Prostate gland (tissue), 2 donors: ENCODE measurements around the gene KIF5A. TPM values are rescaled to one million over a fixed set of nuclear protein-coding genes. Genes with fewer than 3 reads are reported as not detected.

Experiments used
- DNase-seq: peaks from one replicate; pipeline ENCODE4 v3.0.0-alpha.2; 2019; ENCODE audit warnings: low spot score
- H3K27ac ChIP-seq, 2 donors: fragments of 200-600 bp; sonication (generic); 2 replicates each; pipeline ENCODE4 v1.5.1; 2017 to 2019
- H3K27me3 ChIP-seq: fragments of 200-600 bp; sonication (generic); replicated peaks from 2 replicates; pipeline ENCODE4 v1.5.1; 2019; ENCODE audit not compliant: insufficient read depth
- H3K36me3 ChIP-seq, 2 donors: fragments of 200-600 bp; sonication (generic); 1 replicate in 1 of 2; 2 replicates in 1 of 2; pipeline versions ENCODE4 v1.5.1 to v1.8.1; 2017 to 2019
- H3K4me1 ChIP-seq: fragments of 200-600 bp; sonication (generic); replicated peaks from 2 replicates; pipeline ENCODE4 v1.5.1; 2019
- H3K4me3 ChIP-seq, 2 donors: fragments of 200-600 bp; sonication (generic); 2 replicates each; pipeline ENCODE4 v1.5.1; 2017 to 2019
- H3K9me3 ChIP-seq: fragments of 200-600 bp; sonication (generic); 2 replicates; pipeline ENCODE4 v1.5.1; 2017
- POLR2A ChIP-seq: fragments of 450-650 bp; IDR thresholded peaks from one replicate; pipeline ENCODE4 v1.6.1; 2016; ENCODE audit warnings: antibody characterized with exemption, mild to moderate bottlenecking
- POLR2AphosphoS5 ChIP-seq: sonication (generic); formaldehyde crosslinking; IDR thresholded peaks from one replicate; pipeline ENCODE4 v1.6.1; 2017; ENCODE audit warnings: antibody characterized with exemption
- WGBS: methylation state at CpG from one replicate; pipeline ENCODE4 v1.1.5; 2018; 5-methylcytosine and 5-hydroxymethylcytosine counted together
- intact Hi-C: fragments of 100-400 bp; cut with DNase I; formaldehyde crosslinking; loops from one replicate; pipeline ENCODE4 v1.14.2; 2022
- total RNA-seq, 2 donors: library from RNA; depleted of rRNA; stranded (reverse); fragments of >200 nt; gene quantifications; one replicate each; pipeline ENCODE4 v1.1.0, GENCODE V29; 2016
- TF ChIP-seq, protein P1 (sequence below), 4 experiments: fragments of 200-600 bp in 2 of 4; fragments of 450-650 bp in 2 of 4; sonication (generic) in 2 of 4; IDR thresholded peaks; 1 replicate in 3 of 4; 2 replicates in 1 of 4; pipeline ENCODE4 v1.5.1; 2016 to 2019; ENCODE audit warnings: antibody characterized with exemption in 4 of 4, mild to moderate bottlenecking in 2 of 4, moderate library complexity in 2 of 4

The KIF5A gene
- total RNA-seq, 2 donors from 2014 or later = 0.50 to 3.7 TPM

DNA sequence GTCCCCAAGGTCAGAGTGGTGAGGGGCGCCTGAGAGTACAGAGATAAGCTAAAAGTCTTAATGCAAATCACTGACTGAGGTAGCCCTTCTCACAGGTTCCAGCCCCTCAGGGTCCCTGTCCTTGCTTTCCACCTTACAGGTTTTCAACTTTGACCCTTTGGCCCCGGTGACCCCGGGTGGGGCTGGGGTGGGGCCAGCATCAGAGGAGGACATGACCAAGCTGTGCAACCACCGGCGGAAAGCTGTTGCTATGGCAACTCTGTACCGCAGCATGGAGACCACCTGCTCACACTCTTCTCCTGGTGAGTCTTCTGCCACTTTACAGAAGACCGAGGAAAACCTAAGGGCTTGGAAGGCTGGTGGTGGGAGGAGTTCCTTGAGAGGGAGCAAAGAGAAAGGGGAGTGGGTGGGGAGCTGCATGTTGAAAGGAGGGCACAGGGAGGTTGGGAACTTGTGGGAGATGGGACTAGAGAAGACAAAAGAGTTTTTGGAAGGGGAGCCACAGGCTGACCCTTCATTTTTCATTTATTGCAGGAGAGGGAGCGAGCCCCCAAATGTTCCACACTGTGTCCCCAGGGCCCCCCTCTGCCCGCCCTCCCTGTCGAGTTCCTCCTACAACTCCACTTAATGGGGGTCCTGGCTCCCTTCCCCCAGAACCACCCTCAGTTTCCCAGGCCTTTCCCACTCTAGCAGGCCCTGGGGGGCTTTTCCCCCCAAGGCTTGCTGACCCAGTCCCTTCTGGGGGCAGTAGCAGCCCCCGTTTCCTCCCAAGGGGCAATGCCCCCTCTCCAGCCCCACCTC lies 24.8 kb upstream of the KIF5A start:
- H3K27me3 ChIP-seq = no peaks in the 10 kb centered on the region
- H3K9me3 ChIP-seq = no peaks in the 10 kb centered on the region
- peaks cover 21% of the 10 kb centered on the region for H3K4me1 ChIP-seq
- H3K27ac ChIP-seq = peak overlapping the region in 1 of 2 donors; percentile 99
- peaks cover 8 to 14% of the 10 kb centered on the region in 2 donors for H3K36me3 ChIP-seq
- H3K4me3 ChIP-seq = peak overlapping the region in 1 of 2 donors; percentile 85
- intact Hi-C loops = loop anchor here (5.0 kb wide), 1 partner anchor 82 kb away; no protein-coding TSS in a partner anchor
- DNase-seq = no peak
- TF ChIP-seq POLR2A (no peak), POLR2AphosphoS5 (no peak)
- TF ChIP-seq, protein P1, sequence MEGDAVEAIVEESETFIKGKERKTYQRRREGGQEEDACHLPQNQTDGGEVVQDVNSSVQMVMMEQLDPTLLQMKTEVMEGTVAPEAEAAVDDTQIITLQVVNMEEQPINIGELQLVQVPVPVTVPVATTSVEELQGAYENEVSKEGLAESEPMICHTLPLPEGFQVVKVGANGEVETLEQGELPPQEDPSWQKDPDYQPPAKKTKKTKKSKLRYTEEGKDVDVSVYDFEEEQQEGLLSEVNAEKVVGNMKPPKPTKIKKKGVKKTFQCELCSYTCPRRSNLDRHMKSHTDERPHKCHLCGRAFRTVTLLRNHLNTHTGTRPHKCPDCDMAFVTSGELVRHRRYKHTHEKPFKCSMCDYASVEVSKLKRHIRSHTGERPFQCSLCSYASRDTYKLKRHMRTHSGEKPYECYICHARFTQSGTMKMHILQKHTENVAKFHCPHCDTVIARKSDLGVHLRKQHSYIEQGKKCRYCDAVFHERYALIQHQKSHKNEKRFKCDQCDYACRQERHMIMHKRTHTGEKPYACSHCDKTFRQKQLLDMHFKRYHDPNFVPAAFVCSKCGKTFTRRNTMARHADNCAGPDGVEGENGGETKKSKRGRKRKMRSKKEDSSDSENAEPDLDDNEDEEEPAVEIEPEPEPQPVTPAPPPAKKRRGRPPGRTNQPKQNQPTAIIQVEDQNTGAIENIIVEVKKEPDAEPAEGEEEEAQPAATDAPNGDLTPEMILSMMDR (IDR thresholded peaks at IDR 0.05) = no peak
- WGBS = 61% methylated on average over 11 of the region's 11 CpGs

DNA sequence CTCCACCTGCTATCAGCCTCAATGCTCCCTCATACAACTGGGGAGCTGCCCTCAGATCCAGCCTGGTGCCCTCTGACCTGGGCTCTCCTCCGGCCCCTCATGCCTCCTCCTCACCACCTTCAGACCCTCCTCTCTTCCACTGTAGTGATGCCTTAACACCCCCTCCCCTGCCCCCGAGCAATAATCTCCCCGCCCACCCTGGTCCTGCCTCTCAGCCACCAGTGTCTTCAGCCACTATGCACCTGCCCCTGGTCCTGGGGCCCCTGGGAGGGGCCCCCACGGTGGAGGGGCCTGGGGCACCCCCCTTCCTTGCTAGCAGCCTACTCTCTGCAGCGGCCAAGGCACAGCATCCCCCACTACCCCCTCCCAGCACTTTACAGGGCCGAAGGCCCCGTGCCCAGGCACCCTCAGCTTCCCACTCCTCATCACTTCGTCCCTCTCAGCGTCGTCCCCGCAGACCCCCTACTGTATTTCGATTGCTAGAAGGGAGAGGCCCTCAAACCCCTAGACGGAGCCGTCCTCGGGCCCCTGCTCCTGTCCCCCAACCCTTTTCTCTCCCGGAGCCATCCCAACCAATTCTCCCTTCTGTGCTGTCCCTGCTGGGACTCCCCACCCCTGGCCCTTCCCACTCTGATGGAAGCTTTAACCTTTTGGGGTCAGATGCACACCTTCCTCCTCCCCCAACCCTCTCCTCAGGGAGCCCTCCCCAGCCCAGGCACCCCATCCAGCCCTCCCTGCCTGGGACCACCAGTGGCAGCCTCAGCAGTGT lies 24.0 kb upstream of the KIF5A start:
- peaks cover 8 to 14% of the 10 kb centered on the region in 2 donors for H3K36me3 ChIP-seq
- no peak overlapping the region for H3K27ac ChIP-seq
- H3K9me3 ChIP-seq = no peaks in the 10 kb centered on the region
- H3K4me3 ChIP-seq = no peak overlapping the region
- no peak for DNase-seq
- peaks cover 21% of the 10 kb centered on the region for H3K4me1 ChIP-seq
- TF ChIP-seq, protein P1 (IDR thresholded peaks at IDR 0.05) = no peak
- TF ChIP-seq POLR2AphosphoS5 (no peak), POLR2A (no peak)
- H3K27me3 ChIP-seq = no peaks in the 10 kb centered on the region
- intact Hi-C loops = no loop called here
- 73% methylated on average over 16 of the region's 16 CpGs for WGBS

DNA sequence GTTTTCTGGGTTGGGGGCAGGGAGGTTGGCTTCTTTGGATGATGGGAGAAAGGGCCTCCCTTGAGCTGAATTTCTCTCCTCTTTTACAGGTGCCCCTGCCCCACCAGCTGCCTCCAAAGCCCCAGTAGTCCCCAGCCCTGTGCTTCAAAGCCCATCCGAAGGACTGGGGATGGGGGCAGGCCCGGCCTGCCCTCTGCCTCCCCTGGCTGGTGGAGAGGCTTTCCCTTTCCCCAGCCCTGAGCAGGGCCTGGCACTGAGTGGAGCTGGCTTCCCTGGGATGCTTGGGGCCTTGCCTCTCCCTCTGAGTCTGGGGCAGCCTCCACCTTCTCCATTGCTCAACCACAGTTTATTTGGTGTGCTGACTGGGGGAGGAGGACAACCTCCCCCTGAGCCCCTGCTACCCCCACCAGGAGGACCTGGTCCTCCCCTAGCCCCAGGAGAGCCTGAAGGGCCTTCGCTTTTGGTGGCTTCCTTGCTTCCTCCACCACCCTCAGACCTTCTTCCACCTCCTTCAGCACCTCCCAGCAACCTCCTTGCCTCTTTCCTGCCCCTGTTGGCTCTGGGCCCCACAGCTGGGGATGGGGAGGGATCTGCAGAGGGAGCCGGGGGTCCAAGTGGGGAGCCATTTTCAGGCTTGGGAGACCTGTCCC lies 23.2 kb upstream of the KIF5A start:
- TF ChIP-seq POLR2A (no peak), POLR2AphosphoS5 (no peak)
- no peak overlapping the region for H3K27ac ChIP-seq
- H3K27me3 ChIP-seq = no peaks in the 10 kb centered on the region
- intact Hi-C loops = no loop called here
- H3K4me1 ChIP-seq = peaks cover 21% of the 10 kb centered on the region
- no peak overlapping the region for H3K4me3 ChIP-seq
- DNase-seq = no peak
- H3K36me3 ChIP-seq = peaks cover 8 to 14% of the 10 kb centered on the region in 2 donors
- H3K9me3 ChIP-seq = no peaks in the 10 kb centered on the region
- WGBS = 80% methylated on average over 4 of the region's 4 CpGs

DNA sequence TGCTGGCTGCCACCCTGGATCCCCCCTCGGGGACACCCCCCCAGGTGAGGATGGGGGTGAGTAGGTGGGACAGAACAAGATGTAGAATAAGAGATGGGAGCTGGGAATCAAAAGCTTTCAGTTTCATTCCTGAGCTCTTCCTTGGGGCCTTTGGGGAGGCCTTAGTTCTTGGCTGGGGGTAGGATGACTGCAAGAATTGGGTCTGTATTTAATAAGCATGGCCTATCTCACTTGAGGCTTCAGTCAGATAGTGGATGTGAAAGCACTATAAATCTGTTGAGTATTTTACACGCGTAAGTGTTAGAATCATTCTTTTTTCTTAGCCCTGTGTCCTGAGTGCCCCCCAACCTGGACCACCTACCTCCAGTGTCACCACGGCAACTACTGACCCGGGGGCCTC lies 22.7 kb upstream of the KIF5A start:
- no peak for DNase-seq

More for the DNA sequence above, 22.7 kb upstream of the KIF5A start:
- TF ChIP-seq POLR2A = no peak
- TF ChIP-seq POLR2AphosphoS5 = no peak
- TF ChIP-seq, protein P1 (IDR thresholded peaks at IDR 0.05) = no peak
- Histone ChIP-seq H3K9me3 (no peaks in the 10 kb centered on the region), H3K27ac (no peak overlapping the region), H3K4me1 (peaks cover 21% of the 10 kb centered on the region), H3K27me3 (no peaks in the 10 kb centered on the region), H3K36me3 (peaks cover 8 to 14% of the 10 kb centered on the region in 2 donors), H3K4me3 (no peak overlapping the region)
- intact Hi-C loops = no loop called here
- WGBS = 72% methylated on average over 5 of the region's 5 CpGs
